Neural progenitor cell (in vitro differentiated cells): ENCODE measurements around the gene SAP30. TPM values are rescaled to one million over a fixed set of nuclear protein-coding genes. Genes with fewer than 3 reads are reported as not detected.
A peak's percentile ranks its signal among the peaks of the same experiment; 100 is the strongest.

Experiments used
- DNase-seq: peaks from one replicate; pipeline ENCODE4 v3.0.0-alpha.2; 2016; ENCODE audit warnings: low spot score
- H2AFZ ChIP-seq: fragments of 200-600 bp; sonication (generic); replicated peaks from 2 replicates; pipeline ENCODE4 v1.6.1; 2016; ENCODE audit warnings: antibody characterized with exemption
- H3F3A ChIP-seq: fragments of 200-600 bp; sonication (generic); 2 replicates; pipeline ENCODE4 v1.6.1; 2016; ENCODE audit warnings: antibody characterized with exemption, low read depth
- H3K27ac ChIP-seq: fragments of 200-600 bp; sonication (generic); 2 replicates; pipeline ENCODE4 v1.5.1; 2016; ENCODE audit warnings: mild to moderate bottlenecking
- H3K27me3 ChIP-seq: fragments of 200-600 bp; sonication (generic); 2 replicates; pipeline ENCODE4 v1.6.1; 2016; ENCODE audit warnings: mild to moderate bottlenecking, moderate library complexity
- H3K36me3 ChIP-seq: fragments of 200-600 bp; sonication (generic); 2 replicates; pipeline ENCODE4 v1.5.1; 2016
- H3K4me1 ChIP-seq: fragments of 200-600 bp; sonication (generic); 2 replicates; pipeline ENCODE4 v1.6.1; 2016; ENCODE audit warnings: mixed run types
- H3K4me2 ChIP-seq: fragments of 200-600 bp; sonication (generic); 2 replicates; pipeline ENCODE4 v1.6.1; 2016
- H3K4me3 ChIP-seq: fragments of 200-600 bp; sonication (generic); 2 replicates; pipeline ENCODE4 v1.5.1; 2016
- H3K79me2 ChIP-seq: fragments of 200-600 bp; sonication (generic); 2 replicates; pipeline ENCODE4 v1.6.1; 2016; ENCODE audit warnings: low read depth
- H3K9ac ChIP-seq: fragments of 200-600 bp; sonication (generic); 2 replicates; pipeline ENCODE4 v1.6.1; 2016
- H3K9me3 ChIP-seq: fragments of 200-600 bp; sonication (generic); 2 replicates; pipeline ENCODE4 v1.5.1; 2016; ENCODE audit warnings: low read depth
- H4K20me1 ChIP-seq: fragments of 200-600 bp; sonication (generic); 2 replicates; pipeline ENCODE4 v1.6.1; 2016; ENCODE audit warnings: low read depth
- H3K27ac Mint-ChIP-seq: 3 replicates; pipeline ENCODE4 v1.8.0; 2021; ENCODE audit warnings: mixed read lengths
- H3K27me3 Mint-ChIP-seq: 2 replicates; pipeline ENCODE4 v1.8.0; 2022; ENCODE audit warnings: low read depth, mild to moderate bottlenecking, inconsistent platforms, moderate library complexity, mixed read lengths; ENCODE audit not compliant: insufficient read depth
- H3K36me3 Mint-ChIP-seq: 3 replicates; pipeline ENCODE4 v1.8.0; 2021; ENCODE audit warnings: mixed read lengths
- H3K4me1 Mint-ChIP-seq: 3 replicates; pipeline ENCODE4 v1.8.0; 2021; ENCODE audit warnings: mixed read lengths
- H3K4me3 Mint-ChIP-seq: 3 replicates; pipeline ENCODE4 v1.8.0; 2021; ENCODE audit warnings: mild to moderate bottlenecking, moderate library complexity, mixed read lengths
- H3K9me3 Mint-ChIP-seq: 3 replicates; pipeline ENCODE4 v1.8.0; 2020; ENCODE audit warnings: mixed read lengths
- EZH2 ChIP-seq: fragments of 200-600 bp; sonication (generic); IDR thresholded peaks from 2 replicates; pipeline ENCODE4 v1.6.1; 2017; ENCODE audit warnings: antibody characterized with exemption, mild to moderate bottlenecking, moderate library complexity
- EZH2phosphoT487 ChIP-seq: fragments of 200-600 bp; sonication (generic); IDR thresholded peaks from 2 replicates; pipeline ENCODE4 v1.6.1; 2017; ENCODE audit warnings: antibody characterized with exemption
- total RNA-seq: library from RNA; depleted of rRNA; stranded (reverse); fragments of >200 nt; gene quantifications from 2 replicates; pipeline ENCODE4 v1.2.3, GENCODE V29; 2015; ENCODE audit warnings: low replicate concordance
- TF ChIP-seq, protein P1 (sequence below): fragments of 200-600 bp; sonication (generic); IDR thresholded peaks from 2 replicates; pipeline ENCODE4 v1.5.1; 2017; ENCODE audit warnings: antibody characterized with exemption, mild to moderate bottlenecking

The SAP30 gene
- 36.7 and 63.5 TPM in 2 replicates for total RNA-seq

DNA sequence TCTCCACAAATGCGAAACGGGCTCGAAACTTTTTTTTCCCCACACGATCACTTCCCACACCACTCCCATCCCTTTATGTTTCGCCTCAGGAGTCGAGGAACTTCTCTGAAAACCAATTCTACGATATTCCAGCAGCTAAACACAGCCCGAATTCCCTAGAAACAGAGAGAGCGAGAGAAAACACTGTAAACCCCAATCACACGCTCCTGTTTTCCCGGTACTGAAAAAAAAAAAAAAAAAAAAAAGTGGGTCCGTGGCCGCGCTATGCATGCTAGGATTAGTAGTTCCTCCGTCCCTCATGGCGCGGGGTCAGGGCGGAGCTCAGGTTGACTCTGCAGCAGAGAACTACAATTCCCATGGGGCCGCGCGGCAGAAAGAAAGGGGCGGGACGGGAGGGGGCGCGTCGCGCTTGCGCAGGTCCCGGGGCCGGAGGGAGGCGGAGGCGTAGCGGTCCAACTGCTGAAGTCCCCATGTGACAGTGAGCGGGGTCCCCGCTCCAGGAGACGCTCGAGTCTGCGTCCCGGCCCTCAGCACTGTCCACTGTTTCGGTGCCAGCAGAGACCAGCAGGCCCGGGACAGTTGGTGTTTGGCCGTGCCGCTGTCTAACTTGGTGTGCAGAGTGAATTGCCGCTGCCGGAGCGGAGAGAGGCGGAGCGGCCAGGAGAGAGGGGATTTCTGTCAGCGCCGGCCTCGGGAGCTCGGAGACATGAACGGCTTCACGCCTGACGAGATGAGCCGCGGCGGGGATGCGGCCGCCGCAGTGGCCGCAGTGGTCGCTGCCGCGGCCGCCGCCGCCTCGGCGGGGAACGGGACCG lies at the start of gene SAP30:
Gene SAP30, plus strand, starts transcription at position 478 of the 815 bp plus-strand sequence. Its CDS starts 229 bp downstream, at position 707.
- Histone ChIP-seq H3F3A (peaks cover 49% of the 10 kb centered on the region), H3K36me3 (peaks cover 17% of the 10 kb centered on the region), H3K27me3 (no peaks in the 10 kb centered on the region), H4K20me1 (peaks cover 26% of the 10 kb centered on the region), H3K4me2 (peak within 1 kb of the TSS; percentile 98), H3K27ac (peak within 1 kb of the TSS; percentile 85), H3K79me2 (peaks cover 51% of the 10 kb centered on the region), H2AFZ (peak within 1 kb of the TSS; percentile 73), H3K9me3 (no peaks in the 10 kb centered on the region), H3K4me1 (peaks cover 26% of the 10 kb centered on the region), H3K4me3 (peak within 1 kb of the TSS; percentile 90), H3K9ac (peak within 1 kb of the TSS; percentile 67)
- Mint-ChIP-seq H3K36me3 (peaks cover 8% of the 10 kb centered on the region), H3K27ac (peak within 1 kb of the TSS; percentile 98), H3K9me3 (no peaks in the 10 kb centered on the region), H3K27me3 (peaks cover 6% of the 10 kb centered on the region), H3K4me1 (peaks cover 27% of the 10 kb centered on the region), H3K4me3 (peak within 1 kb of the TSS; percentile 100)
- TF ChIP-seq EZH2 (no peak), EZH2phosphoT487 (no peak)
- TF ChIP-seq, protein P1, sequence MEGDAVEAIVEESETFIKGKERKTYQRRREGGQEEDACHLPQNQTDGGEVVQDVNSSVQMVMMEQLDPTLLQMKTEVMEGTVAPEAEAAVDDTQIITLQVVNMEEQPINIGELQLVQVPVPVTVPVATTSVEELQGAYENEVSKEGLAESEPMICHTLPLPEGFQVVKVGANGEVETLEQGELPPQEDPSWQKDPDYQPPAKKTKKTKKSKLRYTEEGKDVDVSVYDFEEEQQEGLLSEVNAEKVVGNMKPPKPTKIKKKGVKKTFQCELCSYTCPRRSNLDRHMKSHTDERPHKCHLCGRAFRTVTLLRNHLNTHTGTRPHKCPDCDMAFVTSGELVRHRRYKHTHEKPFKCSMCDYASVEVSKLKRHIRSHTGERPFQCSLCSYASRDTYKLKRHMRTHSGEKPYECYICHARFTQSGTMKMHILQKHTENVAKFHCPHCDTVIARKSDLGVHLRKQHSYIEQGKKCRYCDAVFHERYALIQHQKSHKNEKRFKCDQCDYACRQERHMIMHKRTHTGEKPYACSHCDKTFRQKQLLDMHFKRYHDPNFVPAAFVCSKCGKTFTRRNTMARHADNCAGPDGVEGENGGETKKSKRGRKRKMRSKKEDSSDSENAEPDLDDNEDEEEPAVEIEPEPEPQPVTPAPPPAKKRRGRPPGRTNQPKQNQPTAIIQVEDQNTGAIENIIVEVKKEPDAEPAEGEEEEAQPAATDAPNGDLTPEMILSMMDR: no peak
- DNase-seq: peak; percentile 99

DNA sequence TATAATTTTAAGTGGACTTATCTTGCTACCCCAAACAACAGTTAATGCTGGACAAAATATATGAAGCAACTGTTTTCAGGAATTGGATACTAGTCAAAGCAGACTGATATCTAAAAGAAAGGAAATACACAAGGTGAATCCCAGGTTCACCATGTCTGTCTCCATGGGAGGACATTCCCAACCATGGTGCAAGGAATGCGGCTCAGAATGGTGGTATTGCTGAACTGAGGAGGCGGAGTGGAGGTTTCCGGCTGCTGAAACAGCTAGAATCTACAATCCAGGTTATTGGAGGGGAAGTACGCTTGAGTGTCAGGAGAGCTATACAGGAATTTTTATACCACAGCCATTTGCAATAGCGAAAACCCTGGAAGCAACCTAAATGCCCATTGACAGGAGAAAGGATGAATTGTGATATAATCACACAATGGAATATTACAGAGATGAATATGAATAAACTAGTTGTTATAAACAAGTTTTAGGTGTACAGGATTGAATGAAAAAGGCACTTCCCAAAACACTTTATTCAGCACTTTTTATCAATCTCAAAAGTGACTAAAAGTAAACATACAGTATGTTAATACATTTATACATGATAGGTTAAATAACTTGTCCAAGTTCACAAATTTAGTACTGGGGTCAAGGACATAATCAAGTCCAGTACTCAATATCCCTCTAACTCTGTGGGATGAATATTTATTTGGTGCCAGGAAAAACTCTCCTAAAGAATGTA lies 45.6 kb upstream of the SAP30 start:
- no peaks in the 10 kb centered on the region for H3K4me1 ChIP-seq
- H2AFZ ChIP-seq: no peak overlapping the region
- Mint-ChIP-seq H3K27me3 (no peaks in the 10 kb centered on the region), H3K4me3 (no peak overlapping the region), H3K4me1 (peaks cover 4% of the 10 kb centered on the region), H3K9me3 (no peaks in the 10 kb centered on the region), H3K36me3 (peaks cover 24% of the 10 kb centered on the region), H3K27ac (no peak overlapping the region)
- no peak overlapping the region for H3K4me2 ChIP-seq
- no peaks in the 10 kb centered on the region for H3K27me3 ChIP-seq
- peaks cover 9% of the 10 kb centered on the region for H4K20me1 ChIP-seq
- TF ChIP-seq, protein P1: no peak
- no peak for TF ChIP-seq EZH2
- no peak for TF ChIP-seq EZH2phosphoT487
- peak; percentile 8 for DNase-seq
- H3K36me3 ChIP-seq: peaks cover 20% of the 10 kb centered on the region
- H3K27ac ChIP-seq: no peak overlapping the region
- peaks cover 56% of the 10 kb centered on the region for H3F3A ChIP-seq
- H3K9me3 ChIP-seq: no peaks in the 10 kb centered on the region
- H3K4me3 ChIP-seq: no peak overlapping the region
- peaks cover 3% of the 10 kb centered on the region for H3K79me2 ChIP-seq
- no peak overlapping the region for H3K9ac ChIP-seq

- Mint-ChIP-seq H3K4me1 (peaks cover 20% of the 10 kb centered on the region), H3K36me3 (peaks cover 40% of the 10 kb centered on the region), H3K27ac (no peak overlapping the region), H3K27me3 (no peaks in the 10 kb centered on the region), H3K4me3 (no peak overlapping the region), H3K9me3 (no peaks in the 10 kb centered on the region)
- no peak overlapping the region for H3K4me3 ChIP-seq
- H3K9ac ChIP-seq: no peak overlapping the region
- H3K4me1 ChIP-seq: peaks cover 24% of the 10 kb centered on the region
- H3K79me2 ChIP-seq: peaks cover 35% of the 10 kb centered on the region
- no peaks in the 10 kb centered on the region for H3K9me3 ChIP-seq
- H3K27me3 ChIP-seq: no peaks in the 10 kb centered on the region
- TF ChIP-seq, protein P1: no peak
- TF ChIP-seq EZH2 (no peak), EZH2phosphoT487 (no peak)
- peaks cover 41% of the 10 kb centered on the region for H4K20me1 ChIP-seq
- no peak overlapping the region for H2AFZ ChIP-seq
- H3K27ac ChIP-seq: peak overlapping the region; percentile 48
- no peak for DNase-seq
- H3K36me3 ChIP-seq: peaks cover 47% of the 10 kb centered on the region
- peaks cover 79% of the 10 kb centered on the region for H3F3A ChIP-seq
- no peak overlapping the region for H3K4me2 ChIP-seq
These were observed 42.4 kb upstream of the SAP30 start for GRCh38 chr4:173328236-173328901.
